ENCODE measurements around the gene CCDC60. TPM values are rescaled to one million over a fixed set of nuclear protein-coding genes. Genes with fewer than 3 reads are reported as not detected.

The CCDC60 gene
- total RNA-seq, 1 experiment from 2014 or later = not detected

GRCh38 chr12:119322301-119322723 is 12.2 kb upstream of the CCDC60 start:
- POLR2A ChIA-PET = no interaction called here

More at GRCh38 chr12:119322301-119322723, 12.2 kb upstream of the CCDC60 start:
- Histone ChIP-seq H3K9me2 (ENCODE audit: insufficient read depth) (no peaks in the 10 kb centered on the region), H3K4me2 (ENCODE audit: low read length) (no peak overlapping the region), H4K20me1 (ENCODE audit: insufficient read depth) (no peaks in the 10 kb centered on the region), H3K36me3 (ENCODE audit: control insufficient read depth in 1 of 2, insufficient read depth in 2 of 2, low read length in 2 of 2) (no peaks in the 10 kb centered on the region), H3K27ac (ENCODE audit: low read depth, low read length) (no peak overlapping the region), H3K9me3 (ENCODE audit: control insufficient read depth in 1 of 2, insufficient read depth in 1 of 2, low read depth in 1 of 2, low read length in 2 of 2) (no peaks in the 10 kb centered on the region), H2AFZ (ENCODE audit: low read depth, low read length, poor library complexity, severe bottlenecking) (no peak overlapping the region), H3K4me3 (replicated peaks in 1 of 2; ENCODE audit: low read depth in 1 of 2, low read length in 2 of 2) (no peak overlapping the region), H3K9ac (ENCODE audit: low read length) (no peak overlapping the region), H3K27me3 (ENCODE audit: insufficient read depth, low read length) (peaks cover 22% of the 10 kb centered on the region), H3K79me2 (ENCODE audit: insufficient read depth, low read length) (no peaks in the 10 kb centered on the region), H3K4me1 (ENCODE audit: control insufficient read depth in 1 of 2, insufficient read depth in 2 of 2, low read length in 2 of 2) (no peaks in the 10 kb centered on the region)
- ChIA-PET CTCF (no interaction called here), RAD21 (ENCODE audit: low non-redundant PET in 1 of 2, low total read pairs in 2 of 2, uncharacterized antibody in 2 of 2, unreplicated experiment in 2 of 2) (no interaction called here)
- DNase-seq (ENCODE audit: low read depth, low spot score) (no peak), ATAC-seq (no peak)
- TF ChIP-seq ZBTB33 (IDR thresholded peaks at IDR 0.05; ENCODE audit: extremely low read depth, insufficient replicate concordance, low read length) (no peak), MAX (IDR thresholded peaks at IDR 0.05) (no peak), POLR2AphosphoS5 (IDR thresholded peaks at IDR 0.05; ENCODE audit: low read depth, low read length) (no peak), EZH2phosphoT487 (IDR thresholded peaks at IDR 0.05; ENCODE audit: borderline replicate concordance) (no peak), SRF (IDR thresholded peaks at IDR 0.05; ENCODE audit: low read depth) (no peak), CEBPB (IDR thresholded peaks at IDR 0.05; ENCODE audit: low read depth) (no peak), JUND (IDR thresholded peaks at IDR 0.05) (no peak), CBX3 (IDR thresholded peaks at IDR 0.05; ENCODE audit: low read depth) (no peak), SP1 (IDR thresholded peaks at IDR 0.05; ENCODE audit: low read depth) (no peak), TCF7L2 (IDR thresholded peaks at IDR 0.05; ENCODE audit: borderline replicate concordance, extremely low read depth, insufficient read depth, insufficient read length) (no peak)
- intact Hi-C loops (cut with micrococcal nuclease) = no loop called here
- no TSS peak for BruUV-seq (replicated peaks)

Data from HCT116 (cell line).